GM12873 (cell line): ENCODE measurements around the gene CHD6.

Experiments used
- TF ChIP-seq, protein P1 (sequence below): IDR thresholded peaks from 2 replicates; pipeline ENCODE4 v1.5.1; 2012; ENCODE audit warnings: low read depth, mild to moderate bottlenecking, moderate library complexity, low read length, control low read depth; ENCODE audit not compliant: insufficient read depth; ENCODE audit errors: missing control alignments

The CHD6 gene

DNA sequence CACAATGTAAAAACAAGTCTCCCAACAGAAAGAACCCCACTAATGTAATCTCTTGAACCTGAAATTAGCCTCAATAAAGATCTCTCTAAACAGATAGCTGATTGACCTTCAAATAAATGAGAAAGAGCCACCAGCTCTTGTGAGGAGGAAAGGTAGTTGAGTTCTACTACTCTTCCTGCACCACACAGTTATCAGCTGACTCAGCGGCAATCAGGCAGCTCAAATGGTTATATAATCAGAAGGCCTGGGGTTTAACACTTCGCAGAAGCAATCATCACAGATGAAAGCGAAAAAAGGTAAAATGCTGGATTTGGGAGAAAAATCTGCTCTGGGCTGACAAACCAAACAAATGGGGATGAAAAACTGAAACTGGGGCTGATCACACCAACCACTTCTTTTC, 91.8 kb downstream of the CHD6 start:
- TF ChIP-seq, protein P1, sequence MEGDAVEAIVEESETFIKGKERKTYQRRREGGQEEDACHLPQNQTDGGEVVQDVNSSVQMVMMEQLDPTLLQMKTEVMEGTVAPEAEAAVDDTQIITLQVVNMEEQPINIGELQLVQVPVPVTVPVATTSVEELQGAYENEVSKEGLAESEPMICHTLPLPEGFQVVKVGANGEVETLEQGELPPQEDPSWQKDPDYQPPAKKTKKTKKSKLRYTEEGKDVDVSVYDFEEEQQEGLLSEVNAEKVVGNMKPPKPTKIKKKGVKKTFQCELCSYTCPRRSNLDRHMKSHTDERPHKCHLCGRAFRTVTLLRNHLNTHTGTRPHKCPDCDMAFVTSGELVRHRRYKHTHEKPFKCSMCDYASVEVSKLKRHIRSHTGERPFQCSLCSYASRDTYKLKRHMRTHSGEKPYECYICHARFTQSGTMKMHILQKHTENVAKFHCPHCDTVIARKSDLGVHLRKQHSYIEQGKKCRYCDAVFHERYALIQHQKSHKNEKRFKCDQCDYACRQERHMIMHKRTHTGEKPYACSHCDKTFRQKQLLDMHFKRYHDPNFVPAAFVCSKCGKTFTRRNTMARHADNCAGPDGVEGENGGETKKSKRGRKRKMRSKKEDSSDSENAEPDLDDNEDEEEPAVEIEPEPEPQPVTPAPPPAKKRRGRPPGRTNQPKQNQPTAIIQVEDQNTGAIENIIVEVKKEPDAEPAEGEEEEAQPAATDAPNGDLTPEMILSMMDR: no peak

DNA sequence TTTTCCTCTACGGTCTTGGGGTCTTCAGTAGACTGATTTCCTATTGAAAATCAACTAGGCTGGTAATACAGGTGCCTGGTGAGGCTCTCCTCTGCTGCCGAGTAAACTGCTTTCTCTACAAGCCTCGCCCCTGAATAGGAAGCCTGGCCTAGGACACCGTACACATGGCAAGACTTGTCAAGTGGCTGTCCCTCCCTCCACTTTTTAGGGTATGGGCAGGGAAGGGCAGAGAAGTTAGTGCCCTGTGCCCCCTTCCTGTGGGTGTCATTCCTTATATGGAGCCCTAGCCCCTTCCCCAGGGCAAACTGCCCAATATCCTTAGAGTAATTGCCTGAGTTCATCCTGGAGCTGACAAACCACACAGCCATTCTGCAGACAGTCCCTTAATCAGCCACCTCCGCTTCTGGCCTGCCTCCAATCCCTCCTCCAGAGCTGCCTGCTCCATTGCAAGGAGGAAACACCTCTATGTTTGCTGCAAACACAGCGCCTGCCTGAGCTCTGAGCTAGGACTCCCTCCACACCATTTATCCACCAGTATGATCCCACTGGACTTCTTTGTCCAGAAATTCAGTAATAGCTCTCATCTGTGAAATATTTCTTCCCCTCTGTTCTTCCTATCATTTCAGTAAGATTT, 93.1 kb downstream of the CHD6 start:
- TF ChIP-seq, protein P1: no peak

DNA sequence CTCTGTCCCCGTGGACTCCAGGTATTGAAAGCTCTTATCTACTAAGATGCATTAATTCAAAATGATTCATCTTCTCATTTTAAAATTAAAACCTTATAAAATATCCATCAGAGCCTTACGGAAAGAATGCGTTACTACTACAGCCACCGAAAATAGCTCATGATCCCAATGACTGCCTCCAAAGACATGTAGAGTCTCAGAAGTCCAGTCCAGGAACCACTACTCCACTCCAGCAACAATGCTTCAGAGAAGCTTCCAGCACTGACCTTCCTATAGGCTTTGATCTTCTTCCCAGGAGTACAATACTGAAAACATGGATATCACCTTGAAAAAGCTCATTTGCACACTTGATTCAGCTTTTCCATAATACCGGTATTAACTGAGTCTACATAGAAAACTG, 94.3 kb downstream of the CHD6 start:
- TF ChIP-seq, protein P1: no peak

DNA sequence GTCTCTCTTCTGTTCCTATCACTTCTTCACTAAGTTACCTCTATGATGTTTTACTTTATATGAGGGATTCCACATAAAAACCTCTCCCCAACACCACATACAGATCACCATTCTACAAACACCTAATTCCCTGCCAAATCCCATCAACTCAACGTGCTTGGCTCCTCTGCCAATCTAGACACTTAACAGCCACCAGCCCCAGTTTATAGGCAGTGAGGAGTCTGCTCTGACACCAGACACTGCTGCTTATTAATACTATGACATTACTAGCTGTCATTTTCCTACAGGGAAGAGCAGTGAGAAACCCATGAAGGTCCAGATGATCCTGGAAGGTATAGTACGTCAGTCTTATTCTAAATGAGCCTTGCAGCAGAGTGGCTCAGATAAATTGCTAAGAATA, 104.3 kb downstream of the CHD6 start:
- TF ChIP-seq, protein P1: no peak

DNA sequence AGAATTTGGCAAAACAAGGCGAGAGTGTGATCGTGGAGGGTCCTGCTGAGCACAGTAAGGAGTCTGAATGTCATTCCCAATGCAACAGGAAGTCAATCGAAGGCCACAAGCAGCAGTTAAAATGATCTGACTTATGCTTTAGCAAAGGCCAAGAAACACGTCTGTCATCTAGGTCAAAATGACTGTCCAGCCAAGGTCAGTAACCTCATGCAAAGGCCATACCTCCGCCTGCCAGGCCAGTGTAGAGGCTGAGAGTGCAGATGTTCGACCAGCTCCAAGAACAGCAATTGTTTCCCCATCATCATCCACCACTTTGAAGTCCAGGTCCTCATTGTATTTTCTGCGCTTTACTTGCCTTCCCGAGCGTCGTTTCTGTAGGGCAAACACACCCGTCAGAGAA, 105.6 kb downstream of the CHD6 start:
- TF ChIP-seq, protein P1: no peak

DNA sequence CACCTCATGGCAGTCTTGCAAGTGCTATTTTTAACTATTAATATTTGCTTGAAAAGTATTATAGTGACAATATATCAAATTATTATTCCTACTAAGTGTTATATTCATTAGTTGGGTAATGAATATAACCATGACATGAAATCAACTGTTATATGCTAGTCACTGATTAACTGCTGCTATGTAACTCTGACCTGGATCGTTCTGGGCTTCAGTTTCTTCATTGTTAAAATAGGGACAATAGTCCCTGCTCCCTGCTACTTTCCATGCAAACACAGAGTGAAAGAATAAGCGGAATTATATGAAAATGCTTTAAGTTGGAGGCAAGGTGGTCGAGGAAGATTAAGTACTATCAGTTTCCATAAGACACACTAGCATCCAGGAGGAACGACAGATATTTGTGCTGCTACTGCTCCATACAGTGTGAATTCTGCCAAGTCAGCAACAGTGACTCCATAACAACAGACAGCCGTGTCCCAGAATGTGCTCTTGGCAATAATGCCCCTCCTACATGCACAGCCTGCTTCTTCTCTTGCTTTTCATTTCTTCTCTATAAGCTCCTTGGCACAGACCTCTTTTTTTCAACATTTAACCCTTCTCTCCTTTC, 107.2 kb downstream of the CHD6 start:
- TF ChIP-seq, protein P1: no peak

DNA sequence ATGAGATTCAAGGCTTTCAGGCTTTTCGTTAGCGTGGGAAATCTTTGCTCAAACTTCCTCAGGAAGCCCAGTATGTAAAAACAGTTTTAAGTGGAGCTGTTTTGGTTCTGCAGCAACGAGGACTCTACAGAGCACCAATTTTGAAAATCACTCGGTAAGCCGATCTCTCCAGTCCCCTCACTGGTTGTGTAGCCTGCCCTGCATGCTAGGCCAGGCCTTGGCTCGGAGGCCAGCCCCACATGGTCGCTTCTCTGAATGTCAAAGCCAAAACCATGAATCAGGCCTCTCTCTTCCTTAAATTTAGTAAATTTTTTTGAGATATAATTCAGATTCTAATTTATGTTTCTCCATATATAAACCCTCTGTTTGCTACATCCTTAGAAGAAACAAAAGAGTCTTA, 108.0 kb downstream of the CHD6 start:
- TF ChIP-seq, protein P1: no peak
